ENCODE data around the gene LOXL3. TPM values are rescaled to one million over a fixed set of nuclear protein-coding genes. Genes with fewer than 3 reads are reported as not detected.

LOXL3 gene
- total RNA-seq, 2 donors from 2014 or later: 3.2 to 3.9 TPM

GRCh38 chr2:74526649-74527230, 27.0 kb downstream of the LOXL3 start:
- TF ChIP-seq, protein P1, sequence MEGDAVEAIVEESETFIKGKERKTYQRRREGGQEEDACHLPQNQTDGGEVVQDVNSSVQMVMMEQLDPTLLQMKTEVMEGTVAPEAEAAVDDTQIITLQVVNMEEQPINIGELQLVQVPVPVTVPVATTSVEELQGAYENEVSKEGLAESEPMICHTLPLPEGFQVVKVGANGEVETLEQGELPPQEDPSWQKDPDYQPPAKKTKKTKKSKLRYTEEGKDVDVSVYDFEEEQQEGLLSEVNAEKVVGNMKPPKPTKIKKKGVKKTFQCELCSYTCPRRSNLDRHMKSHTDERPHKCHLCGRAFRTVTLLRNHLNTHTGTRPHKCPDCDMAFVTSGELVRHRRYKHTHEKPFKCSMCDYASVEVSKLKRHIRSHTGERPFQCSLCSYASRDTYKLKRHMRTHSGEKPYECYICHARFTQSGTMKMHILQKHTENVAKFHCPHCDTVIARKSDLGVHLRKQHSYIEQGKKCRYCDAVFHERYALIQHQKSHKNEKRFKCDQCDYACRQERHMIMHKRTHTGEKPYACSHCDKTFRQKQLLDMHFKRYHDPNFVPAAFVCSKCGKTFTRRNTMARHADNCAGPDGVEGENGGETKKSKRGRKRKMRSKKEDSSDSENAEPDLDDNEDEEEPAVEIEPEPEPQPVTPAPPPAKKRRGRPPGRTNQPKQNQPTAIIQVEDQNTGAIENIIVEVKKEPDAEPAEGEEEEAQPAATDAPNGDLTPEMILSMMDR (IDR thresholded peaks at IDR 0.05): no peak
- H3K4me3 ChIP-seq: no peak overlapping the region
- H3K9me3 ChIP-seq: no peaks in the 10 kb centered on the region
- H3K36me3 ChIP-seq: peaks cover 22% of the 10 kb centered on the region
- H3K27ac ChIP-seq: no peak overlapping the region
- DNase-seq (ENCODE audit: low spot score): no peak
- H3K4me1 ChIP-seq: peaks cover 0 to 28% of the 10 kb centered on the region in 2 donors
- H3K27me3 ChIP-seq: no peaks in the 10 kb centered on the region

- H3K9me3 ChIP-seq: no peaks in the 10 kb centered on the region
- TF ChIP-seq, protein P1 (IDR thresholded peaks at IDR 0.05): no peak
- peaks cover 0 to 20% of the 10 kb centered on the region in 2 donors for H3K4me1 ChIP-seq
- H3K36me3 ChIP-seq: peaks cover 22% of the 10 kb centered on the region
- no peak within 1 kb of the TSS for H3K4me3 ChIP-seq
- no peaks in the 10 kb centered on the region for H3K27me3 ChIP-seq
- no peak for DNase-seq (ENCODE audit: low spot score)
- H3K27ac ChIP-seq: no peak within 1 kb of the TSS
Measured at GRCh38 chr2:74525717-74526648, 27.8 kb downstream of the LOXL3 start, which contains the start of gene DQX1. Gene DQX1, minus strand, starts transcription at chr2:74526231. Its CDS starts 502 bp downstream, at chr2:74525729.

GRCh38 chr2:74524955-74525716, 28.6 kb downstream of the LOXL3 start:
- DNase-seq (ENCODE audit: low spot score): no peak
- Histone ChIP-seq H3K4me3 (no peak overlapping the region), H3K36me3 (peaks cover 22% of the 10 kb centered on the region), H3K4me1 (peaks cover 0 to 15% of the 10 kb centered on the region in 2 donors), H3K27me3 (no peaks in the 10 kb centered on the region), H3K27ac (no peak overlapping the region), H3K9me3 (no peaks in the 10 kb centered on the region)
- TF ChIP-seq, protein P1 (IDR thresholded peaks at IDR 0.05): no peak

DNA sequence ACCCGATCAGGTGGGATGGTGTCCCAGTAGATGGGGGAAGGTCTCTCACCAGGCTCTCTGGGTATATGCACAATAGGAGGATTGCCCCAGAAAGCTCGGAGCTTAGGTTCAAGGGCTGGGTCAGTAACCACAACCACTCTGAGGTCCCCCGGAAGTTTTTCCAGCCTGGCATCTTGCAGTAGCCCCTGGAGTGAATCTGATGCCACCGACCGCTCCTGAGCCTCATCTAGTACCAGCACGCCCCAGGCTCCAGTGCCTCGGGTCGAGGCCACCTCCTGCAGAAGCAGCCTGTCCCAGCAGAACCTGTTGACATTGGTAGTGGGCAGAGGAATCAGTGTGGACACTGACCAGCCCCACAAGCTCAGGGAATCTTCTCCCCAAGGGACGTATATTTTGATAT, 29.7 kb downstream of the LOXL3 start:
- Histone ChIP-seq H3K9me3 (no peaks in the 10 kb centered on the region), H3K36me3 (peaks cover 22% of the 10 kb centered on the region), H3K27me3 (peaks cover 0 to 4% of the 10 kb centered on the region in 2 donors), H3K27ac (no peak overlapping the region), H3K4me1 (peaks cover 0 to 14% of the 10 kb centered on the region in 2 donors), H3K4me3 (no peak overlapping the region)
- DNase-seq (ENCODE audit: low spot score): no peak
- TF ChIP-seq, protein P1 (IDR thresholded peaks at IDR 0.05): no peak

DNA sequence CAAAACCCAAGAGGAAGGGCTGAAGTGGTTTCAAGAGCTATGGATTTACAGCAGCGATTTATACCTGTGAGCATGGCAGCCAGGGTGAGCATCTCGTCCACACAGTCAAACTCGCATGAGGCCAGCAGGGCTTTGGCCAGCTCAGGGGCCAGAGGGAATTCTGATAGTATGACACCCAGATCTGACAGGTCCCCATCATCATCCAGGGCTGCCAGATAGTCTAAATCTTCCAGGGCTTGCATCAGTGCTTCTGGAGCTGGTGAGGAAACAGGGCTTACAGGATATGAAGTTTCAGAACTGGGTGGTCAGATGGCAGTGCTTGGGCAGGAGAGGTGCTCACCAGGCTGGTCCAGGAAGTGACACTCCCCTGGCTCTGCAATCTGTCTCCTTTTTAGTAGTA, 31.2 kb downstream of the LOXL3 start:
- TF ChIP-seq, protein P1 (IDR thresholded peaks at IDR 0.05): no peak
- H3K27me3 ChIP-seq: peaks cover 4 to 8% of the 10 kb centered on the region in 2 donors
- H3K27ac ChIP-seq: no peak overlapping the region
- peaks cover 15% of the 10 kb centered on the region for H3K36me3 ChIP-seq
- DNase-seq (ENCODE audit: low spot score): no peak
- no peaks in the 10 kb centered on the region for H3K4me1 ChIP-seq
- no peak overlapping the region for H3K4me3 ChIP-seq
- no peaks in the 10 kb centered on the region for H3K9me3 ChIP-seq
